DND-41 (cell line): ENCODE results near the gene MAP1LC3B.

Experiments used
- ATAC-seq: fragments of 200-7000 bp; cut with Tn5 transposase; 3 replicates; pipeline ENCODE4 v1.9.1; 2021; ENCODE audit warnings: low read depth; ENCODE audit not compliant: insufficient read depth
- DNase-seq: peaks from one replicate; pipeline ENCODE4 v3.0.0-alpha.2; 2020
- H2AFZ ChIP-seq: 2 replicates; pipeline ENCODE4 v1.6.0; 2012; ENCODE audit warnings: low read depth, low read length
- H3K27ac ChIP-seq: 2 replicates; pipeline ENCODE4 v1.5.1; 2012; ENCODE audit warnings: low read length, inconsistent platforms
- H3K27me3 ChIP-seq: fragments of 200-600 bp; sonication (generic); 2 replicates; pipeline ENCODE4 v1.6.0; 2012; ENCODE audit warnings: low read length, mild to moderate bottlenecking, inconsistent platforms; ENCODE audit not compliant: insufficient read depth, poor library complexity
- H3K36me3 ChIP-seq: 2 replicates; pipeline ENCODE4 v1.5.1; 2012; ENCODE audit warnings: low read length, inconsistent platforms; ENCODE audit not compliant: insufficient read depth
- H3K4me1 ChIP-seq: 2 replicates; pipeline ENCODE4 v1.5.1; 2012; ENCODE audit warnings: mild to moderate bottlenecking, low read length; ENCODE audit not compliant: insufficient read depth
- H3K4me2 ChIP-seq: 2 replicates; pipeline ENCODE4 v1.6.0; 2012; ENCODE audit warnings: mild to moderate bottlenecking, moderate library complexity, low read length, inconsistent platforms; ENCODE audit not compliant: insufficient read depth
- H3K4me3 ChIP-seq, 2 experiments: fragments of 200-600 bp in 1 of 2; shearing (Covaris generic) in 1 of 2; 2 replicates each; pipeline ENCODE4 v1.5.1; 2012 to 2016; ENCODE audit warnings: inconsistent platforms in 2 of 2, low read length in 2 of 2, mild to moderate bottlenecking in 2 of 2, low read depth in 1 of 2, moderate library complexity in 1 of 2
- H3K79me2 ChIP-seq: 2 replicates; pipeline ENCODE4 v1.6.0; 2012; ENCODE audit warnings: low read length, inconsistent platforms; ENCODE audit not compliant: insufficient read depth
- H3K9ac ChIP-seq: 2 replicates; pipeline ENCODE4 v1.6.0; 2012; ENCODE audit warnings: low read depth, mild to moderate bottlenecking, inconsistent platforms, low read length, moderate library complexity
- H3K9me3 ChIP-seq: 2 replicates; pipeline ENCODE4 v1.5.1; 2012; ENCODE audit warnings: low read length, moderate library complexity, mild to moderate bottlenecking, inconsistent platforms; ENCODE audit not compliant: insufficient read depth, severe bottlenecking
- H4K20me1 ChIP-seq: 2 replicates; pipeline ENCODE4 v1.6.0; 2012; ENCODE audit warnings: low read length; ENCODE audit not compliant: insufficient read depth
- CTCF ChIP-seq: IDR thresholded peaks from 2 replicates; pipeline ENCODE4 v1.5.1; 2012; ENCODE audit warnings: borderline replicate concordance, low read length, moderate library complexity, mild to moderate bottlenecking; ENCODE audit not compliant: poor library complexity, severe bottlenecking; ENCODE audit errors: extremely low read depth
- EZH2 ChIP-seq: IDR thresholded peaks from 3 replicates; pipeline ENCODE4 v1.6.1; 2012; ENCODE audit warnings: borderline replicate concordance, low read depth, mild to moderate bottlenecking, moderate library complexity, low read length, inconsistent platforms; ENCODE audit not compliant: severe bottlenecking

The MAP1LC3B gene

GRCh38 chr16:87366930-87367329 is 25.2 kb upstream of the MAP1LC3B start:
- ATAC-seq (no peak), DNase-seq (no peak)
- H3K27me3 ChIP-seq, result no peaks in the 10 kb centered on the region
- H4K20me1 ChIP-seq, result peaks cover 64% of the 10 kb centered on the region
- H3K36me3 ChIP-seq, result peaks cover 32% of the 10 kb centered on the region
- H3K4me1 ChIP-seq, result no peaks in the 10 kb centered on the region
- H3K9me3 ChIP-seq, result no peaks in the 10 kb centered on the region
- peaks cover 92% of the 10 kb centered on the region for H3K79me2 ChIP-seq
- H3K4me3 ChIP-seq, result no peak overlapping the region
- no peak overlapping the region for H2AFZ ChIP-seq
- H3K27ac ChIP-seq, result no peak overlapping the region
- TF ChIP-seq CTCF (no peak), EZH2 (no peak)
- no peak overlapping the region for H3K9ac ChIP-seq
- no peak overlapping the region for H3K4me2 ChIP-seq

GRCh38 chr16:87367529-87367928 is 24.6 kb upstream of the MAP1LC3B start:
- ATAC-seq (no peak), DNase-seq (no peak)
- Histone ChIP-seq H3K9me3 (no peaks in the 10 kb centered on the region), H3K4me3 (no peak overlapping the region), H3K4me2 (no peak overlapping the region), H2AFZ (no peak overlapping the region), H3K27me3 (no peaks in the 10 kb centered on the region), H3K79me2 (peaks cover 93% of the 10 kb centered on the region), H3K36me3 (peaks cover 33% of the 10 kb centered on the region), H3K27ac (no peak overlapping the region), H3K4me1 (no peaks in the 10 kb centered on the region), H4K20me1 (peaks cover 70% of the 10 kb centered on the region), H3K9ac (no peak overlapping the region)
- TF ChIP-seq EZH2, result no peak
- no peak for TF ChIP-seq CTCF

- no peak overlapping the region for H3K9ac ChIP-seq
- DNase-seq (no peak), ATAC-seq (no peak)
- peaks cover 70% of the 10 kb centered on the region for H4K20me1 ChIP-seq
- H3K9me3 ChIP-seq, result no peaks in the 10 kb centered on the region
- no peak for TF ChIP-seq CTCF
- TF ChIP-seq EZH2, result no peak
- H3K36me3 ChIP-seq, result peaks cover 30% of the 10 kb centered on the region
- no peak overlapping the region for H3K4me2 ChIP-seq
- no peaks in the 10 kb centered on the region for H3K27me3 ChIP-seq
- H2AFZ ChIP-seq, result no peak overlapping the region
- no peak overlapping the region for H3K27ac ChIP-seq
- peaks cover 94% of the 10 kb centered on the region for H3K79me2 ChIP-seq
- no peak overlapping the region for H3K4me3 ChIP-seq
- H3K4me1 ChIP-seq, result no peaks in the 10 kb centered on the region
Measured at GRCh38 chr16:87368029-87368770, 23.9 kb upstream of the MAP1LC3B start.
